Esophagus (tissue), 2 donors: ENCODE data around the gene ERGIC1. TPM values are rescaled to one million over a fixed set of nuclear protein-coding genes. Genes with fewer than 3 reads are reported as not detected.
A peak's percentile ranks its signal among the peaks of the same experiment; 100 is the strongest.

Source experiments
- H3K27ac ChIP-seq, 2 donors: one replicate each; pipeline ENCODE4 v1.5.1; 2013; ENCODE audit warnings: low read depth in 2 of 2, mild to moderate bottlenecking in 2 of 2, inconsistent platforms in 1 of 2, low read length in 1 of 2, moderate library complexity in 1 of 2
- H3K27me3 ChIP-seq, 2 donors: one replicate each; pipeline ENCODE4 v1.6.1; 2013; ENCODE audit warnings: low read length in 2 of 2, control low read depth in 1 of 2, mild to moderate bottlenecking in 1 of 2; ENCODE audit not compliant: insufficient read depth in 2 of 2, control insufficient read depth in 1 of 2
- H3K36me3 ChIP-seq, 2 donors: one replicate each; pipeline ENCODE4 v1.6.1; 2013; ENCODE audit warnings: low read length in 1 of 2; ENCODE audit not compliant: control insufficient read depth in 2 of 2, insufficient read depth in 2 of 2
- H3K4me1 ChIP-seq, 2 donors: one replicate each; pipeline ENCODE4 v1.6.1; 2013; ENCODE audit warnings: low read length in 1 of 2; ENCODE audit not compliant: control insufficient read depth in 2 of 2, insufficient read depth in 2 of 2
- H3K4me3 ChIP-seq, 2 donors: one replicate each; pipeline ENCODE4 v1.5.1; 2013; ENCODE audit warnings: low read length in 2 of 2, mild to moderate bottlenecking in 2 of 2, low read depth in 1 of 2, moderate library complexity in 1 of 2
- H3K9me3 ChIP-seq, 2 donors: one replicate each; pipeline ENCODE4 v1.6.1; 2013; ENCODE audit warnings: mild to moderate bottlenecking in 2 of 2, low read depth in 1 of 2, low read length in 1 of 2, moderate library complexity in 1 of 2; ENCODE audit not compliant: control insufficient read depth in 2 of 2, insufficient read depth in 1 of 2
- WGBS, 2 donors: extraction: QIAGEN DNeasy Blood & Tissue Kit; methylation state at CpG; one replicate each; pipeline ENCODE4 v1.1.7; 2013; 5-methylcytosine and 5-hydroxymethylcytosine counted together
- polyA plus RNA-seq, 2 donors: library from polyadenylated mRNA; stranded (reverse); fragments of 200-250 nt; gene quantifications; one replicate each; pipeline ENCODE4 v1.2.3, GENCODE V29; 2013
- donor health status: healthy with polysubstance abuse.
- donor health status: Bipolar disorder and iron deficiency.

The ERGIC1 gene
- polyA plus RNA-seq, 2 donors, result 45.2 to 47.1 TPM

GRCh38 chr5:172899436-172899835 is 65.4 kb downstream of the ERGIC1 start:
- 86 to 87% methylated on average over 7 of the region's 7 CpGs for WGBS, 2 donors

GRCh38 chr5:172901012-172901780 is 67.1 kb downstream of the ERGIC1 start:
- peaks cover 0 to 3% of the 10 kb centered on the region in 2 donors for H3K36me3 ChIP-seq
- 71 to 81% methylated on average over 10 of the region's 10 CpGs for WGBS, 2 donors
- no peaks in the 10 kb centered on the region for H3K9me3 ChIP-seq
- peaks cover 2 to 45% of the 10 kb centered on the region in 2 donors for H3K4me1 ChIP-seq
- H3K27me3 ChIP-seq, result no peaks in the 10 kb centered on the region
- H3K4me3 ChIP-seq, result no peak overlapping the region
- peak overlapping the region; percentile 96 for H3K27ac ChIP-seq

More at GRCh38 chr5:172899436-172899835, 65.4 kb downstream of the ERGIC1 start:
- Histone ChIP-seq H3K36me3 (peaks cover 0 to 6% of the 10 kb centered on the region in 2 donors), H3K4me1 (peaks cover 2 to 34% of the 10 kb centered on the region in 2 donors), H3K27ac (peak overlapping the region; percentile 78 to 91), H3K27me3 (no peaks in the 10 kb centered on the region), H3K4me3 (no peak overlapping the region), H3K9me3 (no peaks in the 10 kb centered on the region)

- H3K36me3 ChIP-seq, result peaks cover 0 to 3% of the 10 kb centered on the region in 2 donors
- H3K9me3 ChIP-seq, result no peaks in the 10 kb centered on the region
- H3K4me1 ChIP-seq, result peaks cover 2 to 46% of the 10 kb centered on the region in 2 donors
- 77 to 81% methylated on average over 9 of the region's 9 CpGs for WGBS, 2 donors
- no peaks in the 10 kb centered on the region for H3K27me3 ChIP-seq
- H3K4me3 ChIP-seq, result no peak overlapping the region
- peak overlapping the region; percentile 96 for H3K27ac ChIP-seq
Measured at GRCh38 chr5:172901788-172902496, 67.9 kb downstream of the ERGIC1 start.

- Histone ChIP-seq H3K27me3 (no peaks in the 10 kb centered on the region), H3K27ac (peak overlapping the region; percentile 96), H3K9me3 (no peaks in the 10 kb centered on the region), H3K36me3 (peaks cover 0 to 3% of the 10 kb centered on the region in 2 donors), H3K4me1 (peaks cover 2 to 44% of the 10 kb centered on the region in 2 donors), H3K4me3 (no peak overlapping the region)
- WGBS, 2 donors, result 65 to 73% methylated on average over 25 of the region's 25 CpGs
Measured at GRCh38 chr5:172902497-172903472, 68.7 kb downstream of the ERGIC1 start.

GRCh38 chr5:172903790-172904189 is 69.7 kb downstream of the ERGIC1 start:
- Histone ChIP-seq H3K4me3 (no peak overlapping the region), H3K4me1 (peaks cover 2 to 40% of the 10 kb centered on the region in 2 donors), H3K27me3 (no peaks in the 10 kb centered on the region), H3K27ac (peak overlapping the region; percentile 96), H3K9me3 (no peaks in the 10 kb centered on the region), H3K36me3 (peaks cover 0 to 3% of the 10 kb centered on the region in 2 donors)
- 40% methylated on average over 4 of the region's 4 CpGs for WGBS, 2 donors

GRCh38 chr5:172904312-172904642 is 70.2 kb downstream of the ERGIC1 start:
- H3K27ac ChIP-seq, result peak overlapping the region; percentile 96
- no peak overlapping the region for H3K4me3 ChIP-seq
- no peaks in the 10 kb centered on the region for H3K36me3 ChIP-seq
- no peaks in the 10 kb centered on the region for H3K27me3 ChIP-seq
- whole genome bisulfite sequencing, 2 donors, result 63 to 64% methylated on average over 4 of the region's 4 CpGs
- H3K4me1 ChIP-seq, result peaks cover 2 to 37% of the 10 kb centered on the region in 2 donors
- H3K9me3 ChIP-seq, result no peaks in the 10 kb centered on the region

- WGBS, 2 donors, result 27 to 36% methylated on average over 13 of the region's 13 CpGs
- Histone ChIP-seq H3K27me3 (no peaks in the 10 kb centered on the region), H3K4me3 (no peak overlapping the region), H3K27ac (peak overlapping the region; percentile 96), H3K36me3 (peaks cover 0 to 3% of the 10 kb centered on the region in 2 donors), H3K9me3 (no peaks in the 10 kb centered on the region), H3K4me1 (peaks cover 2 to 35% of the 10 kb centered on the region in 2 donors)
Measured at GRCh38 chr5:172904643-172905345, 70.7 kb downstream of the ERGIC1 start.

- Histone ChIP-seq H3K36me3 (peaks cover 0 to 7% of the 10 kb centered on the region in 2 donors), H3K4me3 (no peak overlapping the region), H3K9me3 (no peaks in the 10 kb centered on the region), H3K27me3 (no peaks in the 10 kb centered on the region), H3K4me1 (peaks cover 2 to 33% of the 10 kb centered on the region in 2 donors), H3K27ac (peak overlapping the region; percentile 96)
- WGBS, 2 donors, result 83 to 86% methylated on average over 26 of the region's 26 CpGs
Measured at GRCh38 chr5:172905346-172906140, 71.5 kb downstream of the ERGIC1 start.
